Fibroblast of lung (primary cell): Measurements from ENCODE around the gene LIF. TPM values are rescaled to one million over a fixed set of nuclear protein-coding genes. Genes with fewer than 3 reads are reported as not detected.
A peak's percentile ranks its signal among the peaks of the same experiment; 100 is the strongest.

Experiments used
- DNase-seq, 2 donors: peaks; one replicate each; pipeline versions ENCODE4 v3.0.0 to v3.0.0-alpha.2; 2010; ENCODE audit warnings: low read depth in 2 of 2
- H2AFZ ChIP-seq: 2 replicates; pipeline ENCODE4 v1.5.1; 2012; ENCODE audit warnings: low read length, control low read depth, inconsistent platforms
- H3K27ac ChIP-seq: 2 replicates; pipeline ENCODE4 v1.5.1; 2011; ENCODE audit warnings: low read length, control low read depth; ENCODE audit not compliant: insufficient read depth
- H3K27me3 ChIP-seq: 2 replicates; pipeline ENCODE4 v1.5.1; 2011; ENCODE audit warnings: mild to moderate bottlenecking, low read length; ENCODE audit not compliant: control insufficient read depth, insufficient read depth
- H3K36me3 ChIP-seq: 2 replicates; pipeline ENCODE4 v1.5.1; 2011; ENCODE audit warnings: low read length; ENCODE audit not compliant: control insufficient read depth, insufficient read depth
- H3K4me1 ChIP-seq: 2 replicates; pipeline ENCODE4 v1.5.1; 2011; ENCODE audit warnings: low read length; ENCODE audit not compliant: control insufficient read depth, insufficient read depth; ENCODE audit errors: extremely low read depth
- H3K4me2 ChIP-seq: 2 replicates; pipeline ENCODE4 v1.5.1; 2011; ENCODE audit warnings: low read length, control low read depth; ENCODE audit not compliant: insufficient read depth; ENCODE audit errors: extremely low read depth
- H3K4me3 ChIP-seq, 4 experiments: fragments of 200-600 bp in 1 of 4; sonication (generic) in 1 of 4; replicated peaks in 1 of 4; 2 replicates each; pipeline ENCODE4 v1.5.1; 2011 to 2016; ENCODE audit warnings: low read length in 4 of 4, low read depth in 3 of 4, mild to moderate bottlenecking in 3 of 4, control low read depth in 2 of 4, inconsistent platforms in 1 of 4, mixed read lengths in 1 of 4; ENCODE audit not compliant: insufficient read depth in 1 of 4; ENCODE audit errors: control extremely low read depth in 1 of 4
- H3K79me2 ChIP-seq: 2 replicates; pipeline ENCODE4 v1.5.1; 2012; ENCODE audit warnings: mild to moderate bottlenecking, low read length, inconsistent platforms; ENCODE audit not compliant: control insufficient read depth, insufficient read depth
- H3K9ac ChIP-seq: 2 replicates; pipeline ENCODE4 v1.5.1; 2011; ENCODE audit warnings: mild to moderate bottlenecking, low read length, control low read depth; ENCODE audit not compliant: insufficient read depth
- H3K9me3 ChIP-seq: 2 replicates; pipeline ENCODE4 v1.5.1; 2012; ENCODE audit warnings: low read depth, low read length; ENCODE audit not compliant: control insufficient read depth, insufficient read depth
- H4K20me1 ChIP-seq: 2 replicates; pipeline ENCODE4 v1.5.1; 2011; ENCODE audit warnings: low read length; ENCODE audit not compliant: control insufficient read depth, insufficient read depth; ENCODE audit errors: extremely low read depth
- EZH2 ChIP-seq: IDR thresholded peaks from 2 replicates; pipeline ENCODE4 v1.5.1; 2012; ENCODE audit warnings: low read length, control low read depth, mild to moderate bottlenecking; ENCODE audit errors: missing control alignments
- polyA minus RNA-seq: library from RNA; depleted of rRNA, polyadenylated mRNA; stranded (reverse); fragments of >200 nt; gene quantifications from 2 replicates; pipeline ENCODE4 v1.2.3, GENCODE V29; 2011; ENCODE audit warnings: low replicate concordance
- polyA plus RNA-seq, 2 donors: library from polyadenylated mRNA; depleted of rRNA in 1 of 2; stranded (reverse) in 1 of 2; unstranded in 1 of 2; fragments of >200 nt; gene quantifications; 2 replicates each; pipeline ENCODE4 v1.2.1, GENCODE V29; 2011 to 2012; ENCODE audit warnings: missing spikeins in 1 of 2
- total RNA-seq: library from RNA; depleted of rRNA; stranded (reverse); fragments of >200 nt; gene quantifications from 2 replicates; pipeline ENCODE4 v1.2.1, GENCODE V29; 2014
- TF ChIP-seq, protein P1 (sequence below), 2 donors: IDR thresholded peaks in 1 of 2; conservative IDR thresholded peaks in 1 of 2; 1 replicate in 1 of 2; 2 replicates in 1 of 2; pipeline ENCODE4 v1.5.1; 2011 to 2012; ENCODE audit warnings: low read length in 2 of 2, control low read depth in 1 of 2, inconsistent platforms in 1 of 2, low read depth in 1 of 2, mild to moderate bottlenecking in 1 of 2

LIF gene
- total RNA-seq (3.6 and 11.2 TPM in 2 replicates), polyA plus RNA-seq (4.5 and 19.6 TPM in 2 replicates), polyA minus RNA-seq (40.6 and 97.7 TPM in 2 replicates)
- polyA plus RNA-seq (2012) = 7.1 and 25.1 TPM in 2 replicates

DNA sequence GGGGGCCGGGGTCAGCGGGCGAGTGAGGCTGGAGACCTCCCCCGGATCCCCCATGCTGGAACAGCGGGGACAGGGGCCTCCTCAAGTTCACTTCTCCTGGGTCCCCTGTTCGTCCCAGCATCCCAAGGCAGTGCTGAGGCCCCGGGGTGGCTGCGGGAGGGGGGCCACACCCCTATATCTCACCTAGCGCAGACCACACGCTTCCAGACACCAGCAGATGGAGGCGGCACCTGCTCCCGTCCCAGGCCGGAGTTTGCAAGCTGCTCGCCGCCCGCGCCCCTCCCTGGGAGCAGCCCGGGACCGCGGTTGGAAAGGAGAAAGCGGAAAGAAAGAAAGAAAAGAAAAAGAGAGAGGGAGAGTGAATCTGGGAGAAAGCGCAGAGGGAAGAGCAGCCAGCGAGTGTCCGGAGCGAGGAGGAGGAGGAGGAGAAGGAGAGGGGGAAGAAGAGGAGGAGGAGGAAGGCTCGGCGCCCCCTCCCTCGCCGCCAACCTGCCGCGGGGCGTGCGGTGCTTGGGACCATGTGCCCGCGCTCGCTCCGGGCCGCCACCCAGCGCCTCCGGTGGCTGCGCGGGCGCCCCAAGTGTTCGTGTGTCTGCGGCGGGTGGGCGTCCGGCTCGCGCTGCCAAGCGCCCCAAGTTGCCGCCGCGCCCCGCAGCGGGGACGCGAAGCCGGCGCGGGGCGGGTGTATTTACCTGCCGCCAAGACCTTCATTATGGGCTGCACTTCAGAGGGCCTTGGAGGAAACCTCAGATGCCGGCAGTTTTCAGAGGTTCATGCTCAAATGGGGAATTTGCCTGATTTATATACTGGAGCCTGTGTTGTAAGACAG, at the start of gene LIF:
Gene LIF (minus strand): TSS at position 775 of the 829 bp plus-strand sequence. CDS start 64 bp downstream, at position 711.
- Histone ChIP-seq H3K9me3 (no peaks in the 10 kb centered on the region), H3K79me2 (peaks cover 49% of the 10 kb centered on the region), H2AFZ (no peak within 1 kb of the TSS), H3K9ac (peak within 1 kb of the TSS; percentile 96), H3K4me1 (peaks cover 48% of the 10 kb centered on the region), H3K4me2 (peak within 1 kb of the TSS; percentile 99), H3K27ac (peak within 1 kb of the TSS; percentile 95), H4K20me1 (no peaks in the 10 kb centered on the region), H3K27me3 (no peaks in the 10 kb centered on the region), H3K36me3 (peaks cover 17% of the 10 kb centered on the region), H3K4me3 (peak within 1 kb of the TSS; percentile 57 to 82 (median 68))
- no peak for TF ChIP-seq EZH2
- peak in 1 of 2 donors; percentile 67 for DNase-seq

DNA sequence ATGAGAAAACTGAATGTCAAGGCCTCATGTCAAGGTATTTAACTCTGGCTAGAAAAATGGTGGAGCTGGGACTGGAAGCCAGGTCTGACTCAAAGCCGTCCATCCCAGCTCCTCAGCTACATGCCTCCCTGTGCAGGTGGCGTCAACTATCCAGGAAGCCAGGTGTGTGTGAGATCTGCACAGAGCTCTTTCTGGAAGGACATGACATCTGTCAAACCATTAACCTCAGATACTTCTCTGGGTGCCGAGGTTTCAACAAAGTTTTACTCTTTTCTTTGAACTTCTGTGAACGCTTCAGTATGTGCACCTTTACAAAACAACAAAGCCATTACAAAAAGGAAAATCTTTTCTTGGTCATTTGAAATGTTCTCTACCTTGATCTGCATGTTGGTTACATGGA, 49.8 kb upstream of the LIF start:
- H2AFZ ChIP-seq = no peak overlapping the region
- H3K79me2 ChIP-seq = no peaks in the 10 kb centered on the region
- H3K4me1 ChIP-seq = no peaks in the 10 kb centered on the region
- TF ChIP-seq, protein P1, sequence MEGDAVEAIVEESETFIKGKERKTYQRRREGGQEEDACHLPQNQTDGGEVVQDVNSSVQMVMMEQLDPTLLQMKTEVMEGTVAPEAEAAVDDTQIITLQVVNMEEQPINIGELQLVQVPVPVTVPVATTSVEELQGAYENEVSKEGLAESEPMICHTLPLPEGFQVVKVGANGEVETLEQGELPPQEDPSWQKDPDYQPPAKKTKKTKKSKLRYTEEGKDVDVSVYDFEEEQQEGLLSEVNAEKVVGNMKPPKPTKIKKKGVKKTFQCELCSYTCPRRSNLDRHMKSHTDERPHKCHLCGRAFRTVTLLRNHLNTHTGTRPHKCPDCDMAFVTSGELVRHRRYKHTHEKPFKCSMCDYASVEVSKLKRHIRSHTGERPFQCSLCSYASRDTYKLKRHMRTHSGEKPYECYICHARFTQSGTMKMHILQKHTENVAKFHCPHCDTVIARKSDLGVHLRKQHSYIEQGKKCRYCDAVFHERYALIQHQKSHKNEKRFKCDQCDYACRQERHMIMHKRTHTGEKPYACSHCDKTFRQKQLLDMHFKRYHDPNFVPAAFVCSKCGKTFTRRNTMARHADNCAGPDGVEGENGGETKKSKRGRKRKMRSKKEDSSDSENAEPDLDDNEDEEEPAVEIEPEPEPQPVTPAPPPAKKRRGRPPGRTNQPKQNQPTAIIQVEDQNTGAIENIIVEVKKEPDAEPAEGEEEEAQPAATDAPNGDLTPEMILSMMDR (conservative IDR thresholded peaks at IDR 0.05 in 1 of 2, IDR thresholded peaks at IDR 0.05 in 1 of 2; ENCODE audit: low read depth in 1 of 2, low read length in 2 of 2) = no peak
- no peak for TF ChIP-seq EZH2
- H4K20me1 ChIP-seq = no peaks in the 10 kb centered on the region
- no peaks in the 10 kb centered on the region for H3K27me3 ChIP-seq
- H3K4me3 ChIP-seq = no peak overlapping the region
- H3K4me2 ChIP-seq = no peak overlapping the region
- H3K36me3 ChIP-seq = peaks cover 24% of the 10 kb centered on the region
- no peaks in the 10 kb centered on the region for H3K9me3 ChIP-seq
- DNase-seq = no peak
- H3K27ac ChIP-seq = no peak overlapping the region
- no peak overlapping the region for H3K9ac ChIP-seq

DNA sequence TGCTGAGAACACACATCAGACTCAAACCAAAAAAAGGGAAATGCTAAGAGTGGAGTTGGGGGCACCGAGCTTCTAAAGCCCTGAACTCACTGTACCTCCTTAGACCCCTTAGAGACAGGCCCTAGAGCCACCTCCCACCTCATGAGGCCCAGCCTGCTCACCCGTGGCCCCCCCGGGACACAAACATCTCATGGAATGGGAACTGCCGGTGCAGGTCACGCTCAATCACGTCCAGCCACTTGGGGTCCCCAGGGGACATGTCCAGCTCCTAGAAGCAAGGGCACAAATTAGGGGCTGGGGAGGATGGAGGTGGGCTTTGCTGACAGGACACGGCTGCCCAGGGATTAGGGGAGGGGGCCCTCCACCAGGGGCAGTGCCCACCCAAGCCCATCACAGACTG, 49.0 kb upstream of the LIF start:
- Histone ChIP-seq H3K4me1 (peaks cover 6% of the 10 kb centered on the region), H3K27ac (no peak overlapping the region), H4K20me1 (no peaks in the 10 kb centered on the region), H3K27me3 (no peaks in the 10 kb centered on the region), H3K4me3 (no peak overlapping the region), H3K9ac (no peak overlapping the region), H3K9me3 (no peaks in the 10 kb centered on the region), H2AFZ (no peak overlapping the region), H3K4me2 (no peak overlapping the region), H3K36me3 (peaks cover 22% of the 10 kb centered on the region), H3K79me2 (no peaks in the 10 kb centered on the region)
- no peak for DNase-seq
- TF ChIP-seq, protein P1 (conservative IDR thresholded peaks at IDR 0.05 in 1 of 2, IDR thresholded peaks at IDR 0.05 in 1 of 2; ENCODE audit: low read depth in 1 of 2, low read length in 2 of 2) = no peak
- TF ChIP-seq EZH2 = no peak
